ENCODE results near the gene PRUNE1. TPM values are rescaled to one million over a fixed set of nuclear protein-coding genes. Genes with fewer than 3 reads are reported as not detected.

Gene PRUNE1
- total RNA-seq, 1 donor from 2014 or later: 16.7 TPM

DNA sequence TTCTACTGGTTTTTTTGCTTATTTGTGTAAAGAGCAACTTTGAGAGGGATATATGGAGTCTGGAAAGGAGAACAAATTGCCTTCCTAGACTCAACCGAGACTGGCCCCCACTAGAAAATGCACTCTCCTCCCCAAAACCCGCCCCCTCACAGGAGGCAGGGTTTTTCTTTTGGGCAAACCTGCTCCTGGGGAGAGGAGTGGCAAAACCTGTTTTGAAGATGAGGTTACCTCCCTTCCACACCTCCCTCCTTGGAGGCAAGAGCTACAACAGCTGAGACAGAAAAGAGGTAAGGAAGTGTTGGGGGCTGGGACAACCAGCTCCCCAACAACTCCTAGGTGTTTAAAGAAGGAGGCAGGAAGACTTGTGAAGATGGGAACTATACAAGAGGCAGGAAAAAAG is 28.1 kb downstream of the PRUNE1 start, which contains the start of gene BNIPL:
Gene BNIPL (plus strand): TSS at position 231 of the 400 bp plus-strand sequence. CDS start 140 bp downstream, at position 371.
- Mint-ChIP-seq H3K27ac (ENCODE audit: unreplicated experiment) (no peak within 1 kb of the TSS), H3K36me3 (ENCODE audit: low read depth, unreplicated experiment) (peaks cover 21% of the 10 kb centered on the region), H3K27me3 (ENCODE audit: unreplicated experiment) (no peaks in the 10 kb centered on the region), H3K9me3 (ENCODE audit: unreplicated experiment) (no peaks in the 10 kb centered on the region), H3K4me1 (ENCODE audit: unreplicated experiment) (no peaks in the 10 kb centered on the region), H3K4me3 (ENCODE audit: unreplicated experiment) (no peak within 1 kb of the TSS)
- TF ChIP-seq, protein P1, sequence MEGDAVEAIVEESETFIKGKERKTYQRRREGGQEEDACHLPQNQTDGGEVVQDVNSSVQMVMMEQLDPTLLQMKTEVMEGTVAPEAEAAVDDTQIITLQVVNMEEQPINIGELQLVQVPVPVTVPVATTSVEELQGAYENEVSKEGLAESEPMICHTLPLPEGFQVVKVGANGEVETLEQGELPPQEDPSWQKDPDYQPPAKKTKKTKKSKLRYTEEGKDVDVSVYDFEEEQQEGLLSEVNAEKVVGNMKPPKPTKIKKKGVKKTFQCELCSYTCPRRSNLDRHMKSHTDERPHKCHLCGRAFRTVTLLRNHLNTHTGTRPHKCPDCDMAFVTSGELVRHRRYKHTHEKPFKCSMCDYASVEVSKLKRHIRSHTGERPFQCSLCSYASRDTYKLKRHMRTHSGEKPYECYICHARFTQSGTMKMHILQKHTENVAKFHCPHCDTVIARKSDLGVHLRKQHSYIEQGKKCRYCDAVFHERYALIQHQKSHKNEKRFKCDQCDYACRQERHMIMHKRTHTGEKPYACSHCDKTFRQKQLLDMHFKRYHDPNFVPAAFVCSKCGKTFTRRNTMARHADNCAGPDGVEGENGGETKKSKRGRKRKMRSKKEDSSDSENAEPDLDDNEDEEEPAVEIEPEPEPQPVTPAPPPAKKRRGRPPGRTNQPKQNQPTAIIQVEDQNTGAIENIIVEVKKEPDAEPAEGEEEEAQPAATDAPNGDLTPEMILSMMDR (IDR thresholded peaks at IDR 0.05; ENCODE audit: unreplicated experiment): no peak
- no peak for DNase-seq (ENCODE audit: low spot score)

DNA sequence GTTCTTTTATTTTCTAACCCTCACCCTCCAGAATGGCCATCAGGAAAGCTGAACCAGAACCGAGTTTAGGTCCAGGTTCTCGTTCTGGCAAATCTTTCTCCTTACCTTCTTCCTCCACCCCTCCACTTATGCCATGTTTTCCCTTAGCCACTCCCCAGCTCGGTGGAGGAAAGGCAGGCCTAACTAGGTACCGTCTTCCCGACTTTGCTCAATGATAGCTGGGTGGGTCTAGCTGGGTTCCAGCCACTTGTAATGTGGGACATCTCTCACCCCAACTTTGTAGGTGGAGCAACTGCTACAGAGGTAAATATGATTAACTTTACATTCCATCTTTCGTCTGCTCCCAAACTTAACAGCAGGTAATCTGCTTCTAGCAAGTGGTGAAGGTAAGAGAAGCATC is 28.8 kb downstream of the PRUNE1 start:
- TF ChIP-seq, protein P1 (IDR thresholded peaks at IDR 0.05; ENCODE audit: unreplicated experiment): no peak
- no peak overlapping the region for H3K4me3 Mint-ChIP-seq (ENCODE audit: unreplicated experiment)
- DNase-seq (ENCODE audit: low spot score): no peak
- H3K27ac Mint-ChIP-seq (ENCODE audit: unreplicated experiment): no peak overlapping the region
- peaks cover 19% of the 10 kb centered on the region for H3K36me3 Mint-ChIP-seq (ENCODE audit: low read depth, unreplicated experiment)
- H3K27me3 Mint-ChIP-seq (ENCODE audit: unreplicated experiment): no peaks in the 10 kb centered on the region
- no peaks in the 10 kb centered on the region for H3K4me1 Mint-ChIP-seq (ENCODE audit: unreplicated experiment)
- no peaks in the 10 kb centered on the region for H3K9me3 Mint-ChIP-seq (ENCODE audit: unreplicated experiment)

DNA sequence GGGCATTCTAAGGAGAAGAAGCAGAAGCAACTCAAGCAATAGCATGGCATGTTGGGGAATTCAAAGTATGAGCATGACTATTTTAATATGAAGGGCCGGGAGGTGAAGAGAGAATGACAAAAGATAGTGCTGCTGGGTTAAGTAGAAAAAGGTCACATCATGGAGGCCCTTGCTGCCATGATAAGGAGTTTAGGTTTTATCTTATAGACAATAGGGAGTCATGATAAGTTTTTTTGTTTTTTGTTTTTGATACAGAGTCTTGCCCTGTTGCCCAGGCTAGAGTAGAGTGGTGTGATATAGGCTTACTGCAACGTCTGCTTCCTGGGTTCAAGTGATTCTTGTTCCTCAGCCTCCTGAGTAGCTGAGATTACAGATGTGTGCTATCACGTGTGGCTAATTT is 31.3 kb downstream of the PRUNE1 start:
- no peaks in the 10 kb centered on the region for H3K9me3 Mint-ChIP-seq (ENCODE audit: unreplicated experiment)

DNA sequence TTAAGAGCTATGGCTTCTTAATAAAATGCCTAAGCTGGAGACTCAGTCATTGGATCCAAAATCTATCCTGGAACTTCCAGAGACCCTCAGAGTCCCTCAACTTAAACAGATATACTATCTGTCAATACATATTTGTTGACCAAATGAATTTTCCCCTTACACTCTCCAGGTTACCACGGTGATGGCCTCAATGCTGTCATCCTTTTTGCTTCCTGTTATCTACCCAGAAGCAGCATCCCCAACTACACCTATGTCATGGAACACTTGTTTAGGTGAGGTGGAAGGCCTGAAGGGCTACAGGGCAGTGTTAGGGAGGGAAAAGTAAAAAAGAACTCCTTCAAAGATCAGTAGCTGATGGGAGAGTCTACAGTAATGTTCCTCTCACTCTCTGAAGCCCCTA is 34.9 kb downstream of the PRUNE1 start:
- Mint-ChIP-seq H3K9me3 (ENCODE audit: unreplicated experiment) (no peaks in the 10 kb centered on the region), H3K4me1 (ENCODE audit: unreplicated experiment) (no peaks in the 10 kb centered on the region), H3K36me3 (ENCODE audit: low read depth, unreplicated experiment) (peaks cover 5% of the 10 kb centered on the region), H3K27me3 (ENCODE audit: unreplicated experiment) (peaks cover 4% of the 10 kb centered on the region), H3K27ac (ENCODE audit: unreplicated experiment) (no peak overlapping the region), H3K4me3 (ENCODE audit: unreplicated experiment) (no peak overlapping the region)
- TF ChIP-seq, protein P1 (IDR thresholded peaks at IDR 0.05; ENCODE audit: unreplicated experiment): no peak
- no peak for DNase-seq (ENCODE audit: low spot score)

More for the DNA sequence above, 31.3 kb downstream of the PRUNE1 start:
- H3K36me3 Mint-ChIP-seq (ENCODE audit: low read depth, unreplicated experiment): peaks cover 9% of the 10 kb centered on the region
- H3K27me3 Mint-ChIP-seq (ENCODE audit: unreplicated experiment): no peaks in the 10 kb centered on the region
- TF ChIP-seq, protein P1 (IDR thresholded peaks at IDR 0.05; ENCODE audit: unreplicated experiment): no peak
- H3K4me3 Mint-ChIP-seq (ENCODE audit: unreplicated experiment): peak overlapping the region; percentile 6
- H3K27ac Mint-ChIP-seq (ENCODE audit: unreplicated experiment): no peak overlapping the region
- no peak for DNase-seq (ENCODE audit: low spot score)
- H3K4me1 Mint-ChIP-seq (ENCODE audit: unreplicated experiment): no peaks in the 10 kb centered on the region

DNA sequence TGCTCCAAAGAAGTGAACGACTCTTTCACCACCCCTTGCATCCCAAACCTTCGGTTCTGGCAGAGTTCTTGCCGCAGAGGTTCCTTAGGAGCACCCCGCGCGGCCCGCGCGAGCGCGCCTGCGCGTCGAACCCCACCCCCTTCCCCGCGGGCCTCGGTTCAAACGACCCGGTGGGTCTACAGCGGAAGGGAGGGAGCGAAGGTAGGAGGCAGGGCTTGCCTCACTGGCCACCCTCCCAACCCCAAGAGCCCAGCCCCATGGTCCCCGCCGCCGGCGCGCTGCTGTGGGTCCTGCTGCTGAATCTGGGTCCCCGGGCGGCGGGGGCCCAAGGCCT is 39.3 kb downstream of the PRUNE1 start, which contains the start of gene C1orf56:
Gene C1orf56 (plus strand): TSS at position 161 of the 334 bp plus-strand sequence. CDS start 97 bp downstream, at position 258.
- Mint-ChIP-seq H3K36me3 (ENCODE audit: low read depth, unreplicated experiment) (peaks cover 6% of the 10 kb centered on the region), H3K27me3 (ENCODE audit: unreplicated experiment) (peaks cover 4% of the 10 kb centered on the region), H3K9me3 (ENCODE audit: unreplicated experiment) (no peaks in the 10 kb centered on the region), H3K4me3 (ENCODE audit: unreplicated experiment) (peak within 1 kb of the TSS; percentile 93), H3K27ac (ENCODE audit: unreplicated experiment) (peak within 1 kb of the TSS; percentile 31), H3K4me1 (ENCODE audit: unreplicated experiment) (no peaks in the 10 kb centered on the region)
- TF ChIP-seq, protein P1 (IDR thresholded peaks at IDR 0.05; ENCODE audit: unreplicated experiment): no peak
- peak; percentile 53 for DNase-seq (ENCODE audit: low spot score)
